GM23338 (cell line): ENCODE data around the gene CPLX1. TPM values are rescaled to one million over a fixed set of nuclear protein-coding genes. Genes with fewer than 3 reads are reported as not detected.

Experiments
- ATAC-seq: fragments of 200-7000 bp; cut with Tn5 transposase; 3 replicates; pipeline ENCODE4 v1.9.1; 2020
- DNase-seq: peaks from one replicate; pipeline ENCODE4 v3.0.0-alpha.2; 2015; ENCODE audit warnings: low spot score
- H2AFZ ChIP-seq: fragments of 200-600 bp; sonication (generic); 2 replicates; pipeline ENCODE4 v1.8.0; 2016; ENCODE audit warnings: antibody characterized with exemption, mild to moderate bottlenecking, moderate library complexity
- H3F3A ChIP-seq: fragments of 200-600 bp; sonication (generic); replicated peaks from 2 replicates; pipeline ENCODE4 v1.8.0; 2017; ENCODE audit warnings: antibody characterized with exemption, mixed run types, low read depth
- H3K27ac ChIP-seq: fragments of 200-600 bp; sonication (generic); 2 replicates; pipeline ENCODE4 v1.6.1; 2016; ENCODE audit warnings: low read depth
- H3K27me3 ChIP-seq: fragments of 200-600 bp; sonication (generic); 2 replicates; pipeline ENCODE4 v1.8.0; 2016; ENCODE audit warnings: mild to moderate bottlenecking, mixed run types, moderate library complexity; ENCODE audit not compliant: insufficient read depth
- H3K36me3 ChIP-seq: fragments of 200-600 bp; sonication (generic); 2 replicates; pipeline ENCODE4 v1.8.0; 2016; ENCODE audit warnings: mild to moderate bottlenecking; ENCODE audit not compliant: insufficient read depth
- H3K4me1 ChIP-seq: fragments of 200-600 bp; sonication (generic); 2 replicates; pipeline ENCODE4 v1.8.0; 2016; ENCODE audit warnings: mild to moderate bottlenecking, moderate library complexity; ENCODE audit not compliant: insufficient read depth
- H3K4me2 ChIP-seq: fragments of 200-600 bp; sonication (generic); 2 replicates; pipeline ENCODE4 v1.7.1; 2017; ENCODE audit warnings: mixed run types
- H3K4me3 ChIP-seq: fragments of 200-600 bp; sonication (generic); 2 replicates; pipeline ENCODE4 v1.6.1; 2016; ENCODE audit warnings: mixed run types
- H3K79me2 ChIP-seq: fragments of 200-600 bp; sonication (generic); replicated peaks from 2 replicates; pipeline ENCODE4 v1.8.0; 2017; ENCODE audit warnings: mild to moderate bottlenecking; ENCODE audit not compliant: insufficient read depth
- H3K9me2 ChIP-seq: fragments of 200-600 bp; sonication (generic); 2 replicates; pipeline ENCODE4 v1.8.0; 2017; ENCODE audit not compliant: insufficient read depth
- H4K20me1 ChIP-seq: fragments of 200-600 bp; sonication (generic); replicated peaks from 2 replicates; pipeline ENCODE4 v1.8.0; 2017; ENCODE audit warnings: mild to moderate bottlenecking; ENCODE audit not compliant: insufficient read depth
- H3K27ac Mint-ChIP-seq: 2 replicates; pipeline ENCODE4 v1.8.0; 2020; ENCODE audit warnings: inconsistent platforms, mild to moderate bottlenecking, moderate library complexity, mixed read lengths
- H3K27me3 Mint-ChIP-seq: 3 replicates; pipeline ENCODE4 v1.8.0; 2022; ENCODE audit warnings: low read depth, mild to moderate bottlenecking, moderate library complexity, mixed read lengths, inconsistent platforms; ENCODE audit not compliant: insufficient read depth, poor library complexity
- H3K36me3 Mint-ChIP-seq: 3 replicates; pipeline ENCODE4 v1.8.0; 2021; ENCODE audit warnings: low read depth, mild to moderate bottlenecking, inconsistent platforms, moderate library complexity, mixed read lengths
- H3K4me1 Mint-ChIP-seq: 3 replicates; pipeline ENCODE4 v1.8.0; 2020; ENCODE audit warnings: mild to moderate bottlenecking, inconsistent platforms, mixed read lengths
- H3K4me3 Mint-ChIP-seq: 3 replicates; pipeline ENCODE4 v1.8.0; 2021; ENCODE audit warnings: moderate library complexity, mild to moderate bottlenecking, inconsistent platforms, mixed read lengths
- H3K9me3 Mint-ChIP-seq: 3 replicates; pipeline ENCODE4 v1.8.0; 2020; ENCODE audit warnings: moderate library complexity, mild to moderate bottlenecking, inconsistent platforms, mixed read lengths
- CREB1 ChIP-seq: fragments of 250-450 bp; sonication (Bioruptor Pico); IDR thresholded peaks from 2 replicates; pipeline ENCODE4 v1.5.0; 2020; ENCODE audit warnings: low read depth, mild to moderate bottlenecking, moderate library complexity
- CTCF ChIP-seq, 2 experiments: fragments of 200-600 bp in 1 of 2; sonication (generic) in 1 of 2; conservative IDR thresholded peaks; 2 replicates each; pipeline versions ENCODE4 v1.5.1 to v1.6.1; 2016 to 2017; ENCODE audit warnings: antibody characterized with exemption in 2 of 2, low read depth in 2 of 2, mild to moderate bottlenecking in 2 of 2, moderate library complexity in 1 of 2
- EZH2phosphoT487 ChIP-seq: fragments of 200-600 bp; sonication (generic); IDR thresholded peaks from one replicate; pipeline ENCODE4 v1.8.1; 2018; ENCODE audit warnings: antibody characterized with exemption; ENCODE audit not compliant: unreplicated experiment
- JUNB ChIP-seq: IDR thresholded peaks from one replicate; pipeline ENCODE4 v1.6.1; 2016; ENCODE audit warnings: antibody characterized with exemption; ENCODE audit not compliant: unreplicated experiment
- NANOG ChIP-seq: IDR thresholded peaks from 2 replicates; pipeline ENCODE4 v1.6.1; 2016; ENCODE audit warnings: antibody characterized with exemption, borderline replicate concordance
- REST ChIP-seq: IDR thresholded peaks from one replicate; pipeline ENCODE4 v1.6.1; 2018; ENCODE audit warnings: antibody characterized with exemption; ENCODE audit not compliant: unreplicated experiment
- STAT1 ChIP-seq: IDR thresholded peaks from one replicate; pipeline ENCODE4 v1.6.1; 2016; ENCODE audit warnings: antibody characterized with exemption; ENCODE audit not compliant: unreplicated experiment
- ZNF331 ChIP-seq: fragments of 250-450 bp; sonication (Bioruptor Pico); IDR thresholded peaks from 2 replicates; pipeline ENCODE4 v1.5.0; 2020; ENCODE audit warnings: low read depth, mild to moderate bottlenecking, moderate library complexity
- polyA plus RNA-seq: library from polyadenylated mRNA; unstranded; fragments of >200 nt; fragmentation: Nextera tagmentation; extraction: Ambion mirVana; gene quantifications from 2 replicates; pipeline ENCODE4 v1.2.1, GENCODE V29; 2016
- total RNA-seq: library from RNA; depleted of rRNA; stranded (reverse); fragments of >200 nt; shearing (Covaris generic); gene quantifications from 2 replicates; pipeline ENCODE4 v1.2.3, GENCODE V29; 2014
- TF ChIP-seq, protein P1 (sequence below): fragments of 250-450 bp; sonication (Bioruptor Pico); IDR thresholded peaks from 2 replicates; pipeline ENCODE4 v1.5.0; 2020; ENCODE audit warnings: mild to moderate bottlenecking, moderate library complexity
- TF ChIP-seq, protein P2 (sequence below): IDR thresholded peaks from 2 replicates; pipeline ENCODE4 v1.6.1; 2016; ENCODE audit warnings: antibody characterized with exemption

Gene CPLX1
- total and polyA plus RNA-seq, 2 experiments from 2014 or later = 0.86 to 0.97 TPM

- Mint-ChIP-seq H3K4me3 (no peak overlapping the region), H3K27ac (no peak overlapping the region), H3K36me3 (peaks cover 1% of the 10 kb centered on the region; the same call in 1 of the 3 replicates), H3K27me3 (peaks cover 24% of the 10 kb centered on the region), H3K9me3 (peaks cover 3% of the 10 kb centered on the region; the same call in 2 of the 3 replicates), H3K4me1 (peaks cover 3% of the 10 kb centered on the region; the same call in 1 of the 3 replicates)
- Histone ChIP-seq H2AFZ (no peak overlapping the region), H3K9me2 (no peaks in the 10 kb centered on the region), H3K79me2 (no peaks in the 10 kb centered on the region), H4K20me1 (no peaks in the 10 kb centered on the region), H3K27me3 (peaks cover 13% of the 10 kb centered on the region), H3K4me1 (no peaks in the 10 kb centered on the region), H3K36me3 (no peaks in the 10 kb centered on the region), H3K4me2 (no peak overlapping the region), H3K4me3 (no peak overlapping the region), H3K27ac (no peak overlapping the region), H3F3A (no peaks in the 10 kb centered on the region)
- DNase-seq = no peak
- ATAC-seq = no peak
- TF ChIP-seq NANOG (no peak), JUNB (no peak), REST (no peak), CTCF (conservative IDR thresholded peaks at IDR 0.05; ENCODE audit: low read depth in 2 of 2) (no peak), STAT1 (no peak), CREB1 (no peak), ZNF331 (CRISPR knock-in tag) (no peak), EZH2phosphoT487 (no peak)
- TF ChIP-seq, protein P1, sequence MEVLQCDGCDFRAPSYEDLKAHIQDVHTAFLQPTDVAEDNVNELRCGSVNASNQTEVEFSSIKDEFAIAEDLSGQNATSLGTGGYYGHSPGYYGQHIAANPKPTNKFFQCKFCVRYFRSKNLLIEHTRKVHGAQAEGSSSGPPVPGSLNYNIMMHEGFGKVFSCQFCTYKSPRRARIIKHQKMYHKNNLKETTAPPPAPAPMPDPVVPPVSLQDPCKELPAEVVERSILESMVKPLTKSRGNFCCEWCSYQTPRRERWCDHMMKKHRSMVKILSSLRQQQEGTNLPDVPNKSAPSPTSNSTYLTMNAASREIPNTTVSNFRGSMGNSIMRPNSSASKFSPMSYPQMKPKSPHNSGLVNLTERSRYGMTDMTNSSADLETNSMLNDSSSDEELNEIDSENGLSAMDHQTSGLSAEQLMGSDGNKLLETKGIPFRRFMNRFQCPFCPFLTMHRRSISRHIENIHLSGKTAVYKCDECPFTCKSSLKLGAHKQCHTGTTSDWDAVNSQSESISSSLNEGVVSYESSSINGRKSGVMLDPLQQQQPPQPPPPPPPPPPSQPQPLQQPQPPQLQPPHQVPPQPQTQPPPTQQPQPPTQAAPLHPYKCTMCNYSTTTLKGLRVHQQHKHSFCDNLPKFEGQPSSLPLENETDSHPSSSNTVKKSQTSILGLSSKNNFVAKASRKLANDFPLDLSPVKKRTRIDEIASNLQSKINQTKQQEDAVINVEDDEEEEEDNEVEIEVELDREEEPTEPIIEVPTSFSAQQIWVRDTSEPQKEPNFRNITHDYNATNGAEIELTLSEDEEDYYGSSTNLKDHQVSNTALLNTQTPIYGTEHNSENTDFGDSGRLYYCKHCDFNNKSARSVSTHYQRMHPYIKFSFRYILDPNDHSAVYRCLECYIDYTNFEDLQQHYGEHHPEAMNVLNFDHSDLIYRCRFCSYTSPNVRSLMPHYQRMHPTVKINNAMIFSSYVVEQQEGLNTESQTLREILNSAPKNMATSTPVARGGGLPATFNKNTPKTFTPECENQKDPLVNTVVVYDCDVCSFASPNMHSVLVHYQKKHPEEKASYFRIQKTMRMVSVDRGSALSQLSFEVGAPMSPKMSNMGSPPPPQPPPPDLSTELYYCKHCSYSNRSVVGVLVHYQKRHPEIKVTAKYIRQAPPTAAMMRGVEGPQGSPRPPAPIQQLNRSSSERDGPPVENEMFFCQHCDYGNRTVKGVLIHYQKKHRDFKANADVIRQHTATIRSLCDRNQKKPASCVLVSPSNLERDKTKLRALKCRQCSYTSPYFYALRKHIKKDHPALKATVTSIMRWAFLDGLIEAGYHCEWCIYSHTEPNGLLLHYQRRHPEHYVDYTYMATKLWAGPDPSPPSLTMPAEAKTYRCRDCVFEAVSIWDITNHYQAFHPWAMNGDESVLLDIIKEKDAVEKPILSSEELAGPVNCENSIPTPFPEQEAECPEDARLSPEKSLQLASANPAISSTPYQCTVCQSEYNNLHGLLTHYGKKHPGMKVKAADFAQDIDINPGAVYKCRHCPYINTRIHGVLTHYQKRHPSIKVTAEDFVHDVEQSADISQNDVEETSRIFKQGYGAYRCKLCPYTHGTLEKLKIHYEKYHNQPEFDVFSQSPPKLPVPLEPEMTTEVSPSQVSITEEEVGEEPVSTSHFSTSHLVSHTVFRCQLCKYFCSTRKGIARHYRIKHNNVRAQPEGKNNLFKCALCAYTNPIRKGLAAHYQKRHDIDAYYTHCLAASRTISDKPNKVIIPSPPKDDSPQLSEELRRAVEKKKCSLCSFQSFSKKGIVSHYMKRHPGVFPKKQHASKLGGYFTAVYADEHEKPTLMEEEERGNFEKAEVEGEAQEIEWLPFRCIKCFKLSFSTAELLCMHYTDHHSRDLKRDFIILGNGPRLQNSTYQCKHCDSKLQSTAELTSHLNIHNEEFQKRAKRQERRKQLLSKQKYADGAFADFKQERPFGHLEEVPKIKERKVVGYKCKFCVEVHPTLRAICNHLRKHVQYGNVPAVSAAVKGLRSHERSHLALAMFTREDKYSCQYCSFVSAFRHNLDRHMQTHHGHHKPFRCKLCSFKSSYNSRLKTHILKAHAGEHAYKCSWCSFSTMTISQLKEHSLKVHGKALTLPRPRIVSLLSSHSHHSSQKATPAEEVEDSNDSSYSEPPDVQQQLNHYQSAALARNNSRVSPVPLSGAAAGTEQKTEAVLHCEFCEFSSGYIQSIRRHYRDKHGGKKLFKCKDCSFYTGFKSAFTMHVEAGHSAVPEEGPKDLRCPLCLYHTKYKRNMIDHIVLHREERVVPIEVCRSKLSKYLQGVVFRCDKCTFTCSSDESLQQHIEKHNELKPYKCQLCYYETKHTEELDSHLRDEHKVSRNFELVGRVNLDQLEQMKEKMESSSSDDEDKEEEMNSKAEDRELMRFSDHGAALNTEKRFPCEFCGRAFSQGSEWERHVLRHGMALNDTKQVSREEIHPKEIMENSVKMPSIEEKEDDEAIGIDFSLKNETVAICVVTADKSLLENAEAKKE (CRISPR knock-in tag) = no peak
- TF ChIP-seq, protein P2, sequence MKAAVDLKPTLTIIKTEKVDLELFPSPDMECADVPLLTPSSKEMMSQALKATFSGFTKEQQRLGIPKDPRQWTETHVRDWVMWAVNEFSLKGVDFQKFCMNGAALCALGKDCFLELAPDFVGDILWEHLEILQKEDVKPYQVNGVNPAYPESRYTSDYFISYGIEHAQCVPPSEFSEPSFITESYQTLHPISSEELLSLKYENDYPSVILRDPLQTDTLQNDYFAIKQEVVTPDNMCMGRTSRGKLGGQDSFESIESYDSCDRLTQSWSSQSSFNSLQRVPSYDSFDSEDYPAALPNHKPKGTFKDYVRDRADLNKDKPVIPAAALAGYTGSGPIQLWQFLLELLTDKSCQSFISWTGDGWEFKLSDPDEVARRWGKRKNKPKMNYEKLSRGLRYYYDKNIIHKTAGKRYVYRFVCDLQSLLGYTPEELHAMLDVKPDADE = no peak
These were observed 6.6 kb upstream of the CPLX1 start for GRCh38 chr4:832536-832935.
